Common myeloid progenitor, CD34-positive (primary cell): ENCODE data around the gene RPS6KA1.
A peak's percentile ranks its signal among the peaks of the same experiment; 100 is the strongest.

Experiments used
- CTCF ChIA-PET: fragments of 350-600 bp; sonication (Branson Sonifier 250); formaldehyde crosslinking; loops from one replicate; lab custom pipeline; 2021; ENCODE audit warnings: antibody characterized with exemption; lab: Charles Lee
- POLR2A ChIA-PET: fragments of 350-600 bp; sonication (Branson Sonifier 250); formaldehyde crosslinking; loops from one replicate; lab custom pipeline; 2021; ENCODE audit warnings: antibody characterized with exemption; lab: Charles Lee
- DNase-seq, 3 donors: peaks; one replicate each; pipeline versions ENCODE4 v3.0.0 to v3.0.0-alpha.2; 2013
- H3K27ac ChIP-seq, 2 experiments: 1 replicate in 1 of 2; 2 replicates in 1 of 2; pipeline ENCODE4 v1.7.0; 2013; ENCODE audit warnings: inconsistent platforms in 2 of 2, low read length in 2 of 2, mild to moderate bottlenecking in 2 of 2, low read depth in 1 of 2, moderate library complexity in 1 of 2; ENCODE audit not compliant: severe bottlenecking in 2 of 2, insufficient read depth in 1 of 2, poor library complexity in 1 of 2
- H3K27me3 ChIP-seq, 5 experiments: replicated peaks in 2 of 5; 1 replicate in 3 of 5; 2 replicates in 2 of 5; pipeline versions ENCODE4 v1.6.1 to v1.7.0; 2013; ENCODE audit warnings: low read length in 4 of 5, mild to moderate bottlenecking in 2 of 5, moderate library complexity in 2 of 5, inconsistent platforms in 1 of 5; ENCODE audit not compliant: insufficient read depth in 5 of 5, control insufficient read depth in 4 of 5
- H3K36me3 ChIP-seq, 4 experiments: 1 replicate in 2 of 4; 2 replicates in 2 of 4; pipeline versions ENCODE4 v1.6.1 to v1.7.0; 2013; ENCODE audit warnings: low read length in 3 of 4, control low read depth in 1 of 4, mild to moderate bottlenecking in 1 of 4; ENCODE audit not compliant: control insufficient read depth in 4 of 4, insufficient read depth in 4 of 4
- H3K4me1 ChIP-seq, 4 experiments: 1 replicate in 3 of 4; 2 replicates in 1 of 4; pipeline versions ENCODE4 v1.6.1 to v1.7.1; 2013; ENCODE audit warnings: low read length in 3 of 4, mild to moderate bottlenecking in 3 of 4, control low read depth in 1 of 4, inconsistent platforms in 1 of 4, moderate library complexity in 1 of 4; ENCODE audit not compliant: control insufficient read depth in 4 of 4, insufficient read depth in 4 of 4; ENCODE audit errors: control extremely low read depth in 1 of 4
- H3K4me3 ChIP-seq, 7 experiments: 1 replicate in 4 of 7; 2 replicates in 3 of 7; pipeline versions ENCODE4 v1.5.1 to v1.7.0; 2013; ENCODE audit warnings: mild to moderate bottlenecking in 7 of 7, low read length in 6 of 7, moderate library complexity in 6 of 7, inconsistent platforms in 2 of 7, low read depth in 2 of 7, control low read depth in 1 of 7; ENCODE audit not compliant: insufficient read depth in 4 of 7, control insufficient read depth in 1 of 7; ENCODE audit errors: extremely low read depth in 1 of 7
- H3K9me3 ChIP-seq, 5 experiments: 1 replicate in 4 of 5; 2 replicates in 1 of 5; pipeline versions ENCODE4 v1.6.1 to v1.7.1; 2013; ENCODE audit warnings: low read length in 4 of 5, mild to moderate bottlenecking in 2 of 5, inconsistent platforms in 1 of 5, low read depth in 1 of 5, moderate library complexity in 1 of 5; ENCODE audit not compliant: control insufficient read depth in 4 of 5, insufficient read depth in 2 of 5; ENCODE audit errors: control extremely low read depth in 1 of 5
- WGBS: methylation state at CpG from one replicate; pipeline ENCODE4 v1.1.5; 2013; ENCODE audit not compliant: insufficient coverage; 5-methylcytosine and 5-hydroxymethylcytosine counted together

Gene RPS6KA1

DNA sequence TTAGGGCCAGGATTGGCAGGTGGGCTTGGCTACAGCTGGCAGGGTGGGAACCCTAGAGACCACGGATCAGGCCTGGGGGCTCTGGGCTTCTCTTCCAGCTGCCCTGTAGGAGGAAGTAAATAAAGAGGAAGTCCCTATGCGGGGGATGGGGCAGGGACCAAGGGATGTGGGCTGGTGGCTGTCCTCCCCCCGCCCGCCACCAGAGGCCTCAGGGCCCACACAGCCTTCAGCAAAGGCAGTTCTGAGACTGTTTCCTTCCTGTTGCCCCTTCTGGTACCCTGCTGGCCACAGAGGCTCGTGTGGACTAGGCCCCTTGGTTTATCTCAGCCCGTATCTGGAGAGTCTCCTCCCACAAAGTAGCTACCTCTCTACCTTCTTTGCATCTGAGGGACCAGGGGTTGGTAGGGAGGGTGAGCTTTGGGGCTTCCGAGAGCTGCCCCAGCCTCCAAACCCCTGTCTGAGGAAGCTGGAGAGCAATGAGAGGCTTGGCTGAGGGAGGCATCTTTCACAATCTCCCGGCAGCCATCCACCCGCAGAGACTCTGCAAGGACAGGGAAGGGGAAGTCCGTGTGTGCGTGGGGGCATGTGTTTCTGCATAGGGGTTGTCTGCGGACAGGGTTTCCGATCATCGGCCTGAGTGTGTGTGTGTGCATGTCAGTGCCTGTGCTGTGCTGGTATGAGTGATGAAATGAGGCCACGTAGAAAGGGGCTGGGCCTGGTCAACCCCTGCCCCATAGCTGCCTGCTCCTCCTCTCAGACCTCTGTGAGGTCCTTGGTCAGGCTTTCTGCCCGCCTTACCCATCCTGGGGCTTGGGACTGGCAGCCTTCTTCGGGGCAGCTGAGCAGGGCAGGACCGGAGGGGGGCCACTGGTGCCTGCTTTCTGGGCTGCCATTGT is 12.5 kb downstream of the RPS6KA1 start:
- H3K4me1 ChIP-seq, result peaks cover 21 to 99% (median 93%) of the 10 kb centered on the region in 4 experiments
- WGBS, result 1% methylated on average over 9 of the region's 18 CpGs
- peak; percentile 95 to 98 (median 98) for DNase-seq
- no peaks in the 10 kb centered on the region for H3K9me3 ChIP-seq
- POLR2A ChIA-PET, result interaction anchor here (0.6 to 1.3 kb wide), 2 partner anchors 42 to 462 kb away, joined by 3 to 6 read pairs; no protein-coding TSS in a partner anchor
- peak overlapping the region in 6 of 7 experiments; percentile 30 to 65 (median 39) for H3K4me3 ChIP-seq
- H3K36me3 ChIP-seq, result peaks cover 0 to 17% (median 3%) of the 10 kb centered on the region in 4 experiments
- H3K27me3 ChIP-seq, result no peaks in the 10 kb centered on the region
- H3K27ac ChIP-seq, result peak overlapping the region; percentile 59 to 81
- CTCF ChIA-PET, result interaction anchor here (1.1 to 8.6 kb wide), 6 partner anchors 10 to 345 kb away, joined by 3 to 103 read pairs (median 4); partner anchors contain the start of gene RPS6KA1

GRCh38 chr1:26542771-26543451 is 13.3 kb downstream of the RPS6KA1 start:
- Histone ChIP-seq H3K4me3 (peak overlapping the region in 6 of 7 experiments; percentile 31 to 65 (median 47)), H3K36me3 (peaks cover 0 to 19% (median 10%) of the 10 kb centered on the region in 4 experiments), H3K9me3 (no peaks in the 10 kb centered on the region), H3K27ac (peak overlapping the region; percentile 59 to 81), H3K4me1 (peaks cover 21 to 96% (median 92%) of the 10 kb centered on the region in 4 experiments), H3K27me3 (no peaks in the 10 kb centered on the region)
- WGBS, result 10% methylated on average over 5 of the region's 9 CpGs
- ChIA-PET CTCF (interaction anchor here (1.1 to 8.6 kb wide), 4 partner anchors 9 to 27 kb away, joined by 3 to 103 read pairs (median 8); partner anchors contain the start of gene RPS6KA1), POLR2A (interaction anchor here (1.3 kb wide), 1 partner anchor 42 kb away, joined by 6 read pairs; no protein-coding TSS in a partner anchor)
- DNase-seq, result peak in 2 of 3 donors; percentile 53 to 69

GRCh38 chr1:26543462-26543861 is 13.9 kb downstream of the RPS6KA1 start:
- Histone ChIP-seq H3K9me3 (no peaks in the 10 kb centered on the region), H3K4me3 (peak overlapping the region in 6 of 7 experiments; percentile 28 to 65 (median 47)), H3K4me1 (peaks cover 21 to 90% (median 86%) of the 10 kb centered on the region in 4 experiments), H3K36me3 (peaks cover 0 to 24% (median 12%) of the 10 kb centered on the region in 4 experiments), H3K27me3 (no peaks in the 10 kb centered on the region), H3K27ac (peak overlapping the region; percentile 59 to 81)
- CTCF ChIA-PET, result interaction anchor here (1.0 kb wide), 1 partner anchor 15 kb away, joined by 3 read pairs; no protein-coding TSS in a partner anchor
- WGBS, result 63% methylated on average over 3 of the region's 5 CpGs
- POLR2A ChIA-PET, result no interaction called here
- DNase-seq, result no peak

DNA sequence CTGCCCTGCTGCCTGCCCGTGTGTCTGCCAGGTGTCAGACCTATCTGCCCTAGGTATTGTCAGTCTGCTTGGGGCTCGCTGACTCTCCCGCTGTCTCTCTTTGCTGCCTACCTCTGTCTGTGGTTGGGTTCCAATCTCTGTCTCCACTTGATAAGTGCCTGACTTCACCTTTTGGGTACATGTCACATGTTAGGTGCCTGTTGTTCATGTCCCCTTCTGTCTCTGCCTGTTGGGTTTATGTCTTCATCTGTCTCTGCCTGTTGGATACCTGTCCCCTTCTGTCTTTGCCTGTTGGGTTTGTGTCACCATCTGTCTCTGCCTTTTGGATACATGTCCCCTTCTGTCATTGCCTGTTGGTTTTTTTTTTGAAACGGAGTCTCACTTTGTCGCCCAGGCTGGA is 14.6 kb downstream of the RPS6KA1 start:
- DNase-seq, result no peak
- ChIA-PET POLR2A (no interaction called here), CTCF (interaction anchor here (1.0 kb wide), 1 partner anchor 15 kb away, joined by 3 read pairs; no protein-coding TSS in a partner anchor)
- Histone ChIP-seq H3K4me3 (peak overlapping the region in 2 of 7 experiments; percentile 28 to 62), H3K9me3 (no peaks in the 10 kb centered on the region), H3K27ac (peak overlapping the region in 1 of 2 experiments; percentile 81), H3K36me3 (peaks cover 0 to 24% (median 18%) of the 10 kb centered on the region in 4 experiments), H3K27me3 (no peaks in the 10 kb centered on the region), H3K4me1 (peaks cover 18 to 84% (median 80%) of the 10 kb centered on the region in 4 experiments)
- 88% methylated on average over 5 of the region's 5 CpGs for WGBS

DNA sequence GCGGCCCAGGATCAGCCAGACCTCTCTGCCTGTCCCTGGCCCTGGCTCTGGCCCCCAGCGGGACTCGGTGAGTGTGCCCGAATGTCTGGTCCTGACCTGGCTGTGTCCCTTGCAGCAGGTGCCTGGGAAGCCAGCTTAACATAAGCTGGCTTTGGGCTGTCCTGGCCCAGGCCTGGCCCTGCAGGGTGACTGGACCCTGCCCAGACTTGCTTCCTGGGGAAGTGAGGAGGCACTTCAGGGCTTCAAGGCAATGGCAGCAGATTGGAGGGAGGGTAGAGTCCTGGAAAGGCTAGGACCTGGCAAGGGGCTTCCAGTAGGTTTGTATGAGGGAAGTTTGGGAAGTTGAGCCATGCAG is 16.4 kb downstream of the RPS6KA1 start:
- POLR2A ChIA-PET, result interaction anchor here (1.0 kb wide), 1 partner anchor 19 kb away, joined by 3 read pairs; no protein-coding TSS in a partner anchor
- CTCF ChIA-PET, result interaction anchor here (1.5 kb wide), 1 partner anchor 8 kb away, joined by 8 read pairs; no protein-coding TSS in a partner anchor
- Histone ChIP-seq H3K9me3 (no peaks in the 10 kb centered on the region), H3K27me3 (no peaks in the 10 kb centered on the region), H3K4me1 (peaks cover 14 to 66% (median 62%) of the 10 kb centered on the region in 4 experiments), H3K36me3 (peaks cover 0 to 33% (median 22%) of the 10 kb centered on the region in 4 experiments), H3K27ac (peak overlapping the region; percentile 33 to 71), H3K4me3 (peak overlapping the region; percentile 36 to 87 (median 73))
- DNase-seq, result no peak
- 2% methylated on average over 4 of the region's 4 CpGs for WGBS

- Histone ChIP-seq H3K27ac (peak overlapping the region; percentile 33 to 71), H3K9me3 (no peaks in the 10 kb centered on the region), H3K36me3 (peaks cover 0 to 38% (median 26%) of the 10 kb centered on the region in 4 experiments), H3K27me3 (no peaks in the 10 kb centered on the region), H3K4me3 (peak overlapping the region; percentile 2 to 87 (median 73)), H3K4me1 (peaks cover 14 to 61% (median 57%) of the 10 kb centered on the region in 4 experiments)
- CTCF ChIA-PET, result interaction anchor here (0.9 to 1.5 kb wide), 4 partner anchors 8 to 55 kb away, joined by 3 to 8 read pairs (median 4); no protein-coding TSS in a partner anchor
- 50% methylated on average over 6 of the region's 8 CpGs for WGBS
- DNase-seq, result no peak
- POLR2A ChIA-PET, result interaction anchor here (1.0 kb wide), 1 partner anchor 18 kb away, joined by 3 read pairs; no protein-coding TSS in a partner anchor
Measured at GRCh38 chr1:26546375-26546774, 16.8 kb downstream of the RPS6KA1 start.
